Ovary (tissue), 9 donors: Measurements from ENCODE around the gene UCKL1. TPM values are rescaled to one million over a fixed set of nuclear protein-coding genes. Genes with fewer than 3 reads are reported as not detected.

Source experiments
- DNase-seq, 5 donors: peaks; one replicate each; pipeline ENCODE4 v3.0.0-alpha.2; 2019 to 2020
- H3K27ac ChIP-seq, 2 donors: fragments of 200-600 bp; one replicate each; pipeline versions ENCODE4 v1.5.1 to v1.8.0; 2019 to 2022
- H3K27me3 ChIP-seq: fragments of 200-600 bp; one replicate; pipeline ENCODE4 v1.8.0; 2022
- H3K36me3 ChIP-seq: fragments of 200-600 bp; sonication (generic); one replicate; pipeline ENCODE4 v1.5.1; 2019
- H3K4me1 ChIP-seq: one replicate; pipeline ENCODE4 v1.8.1; 2013; ENCODE audit warnings: mild to moderate bottlenecking, moderate library complexity; ENCODE audit not compliant: insufficient read depth
- H3K4me3 ChIP-seq: fragments of 200-600 bp; sonication (generic); one replicate; pipeline ENCODE4 v1.5.1; 2017
- H3K9me3 ChIP-seq, 2 donors: fragments of 200-600 bp in 1 of 2; sonication (generic) in 1 of 2; one replicate each; pipeline versions ENCODE4 v1.5.1 to v1.8.1; 2013 to 2019; ENCODE audit warnings: mild to moderate bottlenecking in 1 of 2, moderate library complexity in 1 of 2
- CTCF ChIP-seq, 3 donors: fragments of 450-650 bp in 2 of 3; fragments of 200-600 bp in 1 of 3; IDR thresholded peaks; one replicate each; pipeline versions ENCODE4 v1.5.1 to v1.8.0; 2016 to 2022; ENCODE audit warnings: antibody characterized with exemption in 3 of 3, mild to moderate bottlenecking in 1 of 3
- EP300 ChIP-seq: sonication (generic); formaldehyde crosslinking; IDR thresholded peaks from one replicate; pipeline ENCODE4 v1.6.1; 2017; ENCODE audit warnings: antibody characterized with exemption
- POLR2A ChIP-seq: fragments of 450-650 bp; IDR thresholded peaks from one replicate; pipeline ENCODE4 v1.6.1; 2017; ENCODE audit warnings: antibody characterized with exemption, mild to moderate bottlenecking, moderate library complexity
- WGBS, 3 donors: extraction: QIAGEN DNeasy Blood & Tissue Kit in 1 of 3; methylation state at CpG; one replicate each; pipeline versions ENCODE4 v1.1.5 to v1.1.7; 2013 to 2017; 5-methylcytosine and 5-hydroxymethylcytosine counted together
- intact Hi-C, 4 donors: fragments of 100-400 bp; cut with DNase I; formaldehyde crosslinking; loops; one replicate each; pipeline versions ENCODE4 v1.11.0 to v1.15.1; 2022 to 2023
- polyA plus RNA-seq, 2 donors: library from polyadenylated mRNA; stranded (reverse); fragments of 200-250 nt in 1 of 2; fragments of 350-450 nt in 1 of 2; fragmentation: Illumina TruSeq in 1 of 2; extraction: RNeasy Lipid Tissue Mini Kit (QIAGEN cat#74804) in 1 of 2; gene quantifications; one replicate each; pipeline ENCODE4 v1.2.3, GENCODE V29; 2013 to 2014
- total RNA-seq, 7 donors: library from RNA; depleted of rRNA in 2 of 7; stranded (reverse); fragments of >200 nt in 2 of 7; fragmentation: NEBNext Ultra II Directional in 3 of 7; extraction: Animal tissue kit (Norgen Biotek cat#: 25700) in 3 of 7; gene quantifications; one replicate each; pipeline versions ENCODE4 v1.1.0 to v1.2.4, GENCODE V29; 2016 to 2023
- donor health status: DM: no; HTN: no; CAD: no; lungs with moderate emphysema.
- donor health status: DM: no; HTN: no; CAD: no.
- donor health status: Bipolar disorder and iron deficiency.
- donor health status: DM: yes; HTN: yes; CAD: no.
- donor health status: DM: no; HTN: no; CAD: no.
- donor health status: DM: yes; HTN: yes; CAD: no.

The UCKL1 gene
- total and polyA plus RNA-seq, 9 donors, result 6.6 to 58.6 (median 47.0) TPM

- Histone ChIP-seq H3K27ac (no peak overlapping the region), H3K27me3 (no peaks in the 10 kb centered on the region), H3K36me3 (no peaks in the 10 kb centered on the region), H3K9me3 (no peaks in the 10 kb centered on the region), H3K4me3 (no peak overlapping the region), H3K4me1 (peaks cover 6% of the 10 kb centered on the region)
- 22 to 28% (median 23%) methylated on average over 12 of the region's 12 CpGs for WGBS, 3 donors
- no peak for DNase-seq
- intact Hi-C loops, result no loop called here
- no peak for TF ChIP-seq POLR2A
- no peak for TF ChIP-seq EP300
Observed at GRCh38 chr20:63911176-63911575, 45.0 kb downstream of the UCKL1 start.

GRCh38 chr20:63908008-63908682 lies 48.1 kb downstream of the UCKL1 start:
- no peak overlapping the region for H3K4me3 ChIP-seq
- no peaks in the 10 kb centered on the region for H3K27me3 ChIP-seq
- intact Hi-C loops, result loop anchor here in 2 of 4 donors (5.0 kb wide), 1 partner anchor 64 kb away; no protein-coding TSS in a partner anchor
- TF ChIP-seq POLR2A, result no peak
- no peak for TF ChIP-seq CTCF (IDR thresholded peaks at IDR 0.05)
- no peak for TF ChIP-seq EP300
- H3K4me1 ChIP-seq, result peaks cover 4% of the 10 kb centered on the region
- H3K36me3 ChIP-seq, result no peaks in the 10 kb centered on the region
- H3K27ac ChIP-seq, result no peak overlapping the region
- H3K9me3 ChIP-seq, result no peaks in the 10 kb centered on the region
- no peak for DNase-seq
- WGBS, 3 donors, result 70 to 76% (median 72%) methylated on average over 16 of the region's 16 CpGs

GRCh38 chr20:63903796-63904561 lies 52.2 kb downstream of the UCKL1 start:
- no peak overlapping the region for H3K4me3 ChIP-seq
- intact Hi-C loops, result no loop called here
- no peaks in the 10 kb centered on the region for H3K9me3 ChIP-seq
- no peak for DNase-seq
- H3K4me1 ChIP-seq, result peaks cover 1% of the 10 kb centered on the region
- TF ChIP-seq POLR2A, result no peak
- TF ChIP-seq CTCF (IDR thresholded peaks at IDR 0.05), result no peak
- TF ChIP-seq EP300, result no peak
- no peak overlapping the region for H3K27ac ChIP-seq
- no peaks in the 10 kb centered on the region for H3K27me3 ChIP-seq
- 75 to 83% (median 75%) methylated on average over 11 of the region's 11 CpGs for WGBS, 3 donors
- H3K36me3 ChIP-seq, result no peaks in the 10 kb centered on the region

- intact Hi-C loops, result no loop called here
- 72 to 88% (median 85%) methylated on average over 3 of the region's 3 CpGs for WGBS, 3 donors
- TF ChIP-seq EP300, result no peak
- TF ChIP-seq CTCF (IDR thresholded peaks at IDR 0.05), result no peak
- TF ChIP-seq POLR2A, result no peak
Observed at GRCh38 chr20:63900413-63900812, 55.8 kb downstream of the UCKL1 start.

More at GRCh38 chr20:63900413-63900812, 55.8 kb downstream of the UCKL1 start:
- Histone ChIP-seq H3K36me3 (no peaks in the 10 kb centered on the region), H3K27ac (no peak overlapping the region), H3K4me1 (peaks cover 7% of the 10 kb centered on the region), H3K9me3 (no peaks in the 10 kb centered on the region), H3K4me3 (no peak overlapping the region), H3K27me3 (no peaks in the 10 kb centered on the region)
- no peak for DNase-seq
